Psoas muscle (tissue), 8 donors: ENCODE results near the gene SERP2. TPM values are rescaled to one million over a fixed set of nuclear protein-coding genes. Genes with fewer than 3 reads are reported as not detected.

Experiments used
- ATAC-seq, 4 donors: fragments of 200-7000 bp; cut with Tn5 transposase; one replicate each; pipeline ENCODE4 v1.9.1; 2020; ENCODE audit warnings: moderate library complexity in 3 of 4, mild to moderate bottlenecking in 2 of 4
- DNase-seq, 2 donors: peaks; one replicate each; pipeline ENCODE4 v3.0.0-alpha.2; 2020
- H3K27ac ChIP-seq: fragments of 200-600 bp; one replicate; pipeline ENCODE4 v1.8.0; 2022
- H3K27me3 ChIP-seq, 3 donors: fragments of 200-600 bp in 1 of 3; one replicate each; pipeline versions ENCODE4 v1.6.1 to v1.8.0; 2013 to 2022; ENCODE audit warnings: low read length in 2 of 3, mild to moderate bottlenecking in 2 of 3, moderate library complexity in 1 of 3; ENCODE audit not compliant: insufficient read depth in 3 of 3
- H3K36me3 ChIP-seq, 2 donors: fragments of 200-600 bp in 1 of 2; one replicate each; pipeline versions ENCODE4 v1.6.1 to v1.8.0; 2013 to 2022; ENCODE audit warnings: low read depth in 1 of 2, mild to moderate bottlenecking in 1 of 2, moderate library complexity in 1 of 2; ENCODE audit not compliant: insufficient read depth in 1 of 2
- H3K4me1 ChIP-seq: fragments of 200-600 bp; one replicate; pipeline ENCODE4 v1.8.0; 2022
- H3K4me3 ChIP-seq: fragments of 200-600 bp; one replicate; pipeline ENCODE4 v1.8.0; 2022; ENCODE audit warnings: mild to moderate bottlenecking
- H3K9me3 ChIP-seq: fragments of 200-600 bp; one replicate; pipeline ENCODE4 v1.8.0; 2022
- CTCF ChIP-seq: fragments of 200-600 bp; IDR thresholded peaks from one replicate; pipeline ENCODE4 v1.8.0; 2022; ENCODE audit warnings: antibody characterized with exemption
- WGBS, 3 donors: extraction: QIAGEN DNeasy Blood & Tissue Kit; methylation state at CpG; one replicate each; pipeline versions ENCODE4 v1.1.6 to v1.1.7; 2013; 5-methylcytosine and 5-hydroxymethylcytosine counted together
- intact Hi-C, 2 donors: fragments of 100-400 bp; cut with DNase I; formaldehyde crosslinking; loops; one replicate each; pipeline versions ENCODE4 v1.11.0 to v1.14.2; 2022
- polyA plus RNA-seq, 3 donors: library from polyadenylated mRNA; stranded (reverse); fragments of 200-250 nt; gene quantifications; one replicate each; pipeline ENCODE4 v1.2.3, GENCODE V29; 2013
- total RNA-seq, 4 donors: library from RNA; stranded (reverse); fragmentation: NEBNext Ultra II Directional in 2 of 4; extraction: Animal tissue kit (Norgen Biotek cat#: 25700) in 2 of 4; gene quantifications; one replicate each; pipeline versions ENCODE4 v1.2.1 to v1.2.4, GENCODE V29; 2021 to 2023
- donor health status: healthy with polysubstance abuse.
- donor health status: DM: no; HTN: no; CAD: no; lungs with moderate emphysema.
- donor health status: Bipolar disorder and iron deficiency.
- donor health status: healthy.
- donor health status: DM: yes; HTN: yes; CAD: no.
- donor health status: DM: no; HTN: no; CAD: no.
- donor health status: DM: no; HTN: no; CAD: no.
- donor health status: DM: yes; HTN: yes; CAD: no.

SERP2 gene
- total and polyA plus RNA-seq, 7 donors: 0.57 to 1.8 (median 1.1) TPM

- Histone ChIP-seq H3K4me3 (no peak overlapping the region), H3K27me3 (no peaks in the 10 kb centered on the region), H3K9me3 (no peaks in the 10 kb centered on the region), H3K27ac (no peak overlapping the region), H3K4me1 (no peaks in the 10 kb centered on the region), H3K36me3 (no peaks in the 10 kb centered on the region)
- no peak for TF ChIP-seq CTCF
- DNase-seq (no peak), ATAC-seq (no peak)
- intact Hi-C loops: loop anchor here in 1 of 2 donors (5.0 kb wide), 1 partner anchor 60 kb away; no protein-coding TSS in a partner anchor
- 79 to 84% (median 83%) methylated on average over 16 of the region's 16 CpGs for WGBS, 3 donors
Measured at GRCh38 chr13:44412346-44412935, 38.8 kb downstream of the SERP2 start.

- intact Hi-C loops: loop anchor here in 1 of 2 donors (5.0 kb wide), 1 partner anchor 61 kb away; no protein-coding TSS in a partner anchor
- Histone ChIP-seq H3K27me3 (no peaks in the 10 kb centered on the region), H3K4me1 (no peaks in the 10 kb centered on the region), H3K27ac (no peak overlapping the region), H3K36me3 (no peaks in the 10 kb centered on the region), H3K9me3 (no peaks in the 10 kb centered on the region), H3K4me3 (no peak overlapping the region)
- WGBS, 3 donors: 90 to 94% (median 94%) methylated on average over 13 of the region's 13 CpGs
- no peak for TF ChIP-seq CTCF
- DNase-seq (no peak), ATAC-seq (no peak)
Measured at GRCh38 chr13:44413095-44413494, 39.5 kb downstream of the SERP2 start.

- WGBS, 3 donors: 93 to 94% (median 93%) methylated on average over 26 of the region's 26 CpGs
- TF ChIP-seq CTCF: no peak
- Histone ChIP-seq H3K27ac (no peak overlapping the region), H3K27me3 (no peaks in the 10 kb centered on the region), H3K36me3 (no peaks in the 10 kb centered on the region), H3K4me1 (no peaks in the 10 kb centered on the region), H3K9me3 (no peaks in the 10 kb centered on the region), H3K4me3 (no peak overlapping the region)
- ATAC-seq (no peak), DNase-seq (no peak)
- intact Hi-C loops: loop anchor here in 1 of 2 donors (5.0 kb wide), 1 partner anchor 62 kb away; no protein-coding TSS in a partner anchor
Measured at GRCh38 chr13:44414716-44415115, 41.1 kb downstream of the SERP2 start.

GRCh38 chr13:44415815-44416214 is 42.2 kb downstream of the SERP2 start:
- Histone ChIP-seq H3K36me3 (no peaks in the 10 kb centered on the region), H3K27ac (no peak overlapping the region), H3K9me3 (no peaks in the 10 kb centered on the region), H3K4me3 (no peak overlapping the region), H3K4me1 (no peaks in the 10 kb centered on the region), H3K27me3 (no peaks in the 10 kb centered on the region)
- no peak for ATAC-seq
- 74 to 75% (median 75%) methylated on average over 15 of the region's 15 CpGs for WGBS, 3 donors
- intact Hi-C loops: no loop called here
- no peak for TF ChIP-seq CTCF
- no peak for DNase-seq

GRCh38 chr13:44416301-44416700 is 42.7 kb downstream of the SERP2 start:
- Histone ChIP-seq H3K9me3 (no peaks in the 10 kb centered on the region), H3K4me1 (no peaks in the 10 kb centered on the region), H3K4me3 (no peak overlapping the region), H3K27ac (no peak overlapping the region), H3K36me3 (no peaks in the 10 kb centered on the region), H3K27me3 (no peaks in the 10 kb centered on the region)
- intact Hi-C loops: no loop called here
- no peak for TF ChIP-seq CTCF
- ATAC-seq (no peak), DNase-seq (no peak)
- WGBS, 3 donors: 78 to 89% (median 84%) methylated on average over 10 of the region's 10 CpGs
